Measurements from ENCODE around the gene NPDC1.

DNA sequence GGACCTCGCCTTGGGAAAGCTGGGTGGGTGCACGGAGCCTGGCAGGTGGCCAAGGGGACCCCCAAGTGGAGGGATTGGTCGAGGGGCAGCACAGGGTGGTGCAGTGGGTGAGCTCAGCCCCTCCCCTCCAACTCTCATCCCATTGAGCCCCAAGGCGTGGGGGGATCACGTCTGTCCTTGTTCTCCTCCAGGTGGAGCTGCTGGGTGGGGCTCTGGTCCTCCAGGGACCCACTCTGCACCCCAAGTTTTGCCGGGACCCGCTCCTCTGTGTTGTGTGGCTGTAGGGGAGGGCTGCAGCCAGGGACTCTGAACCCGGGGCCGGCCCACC is 10.5 kb downstream of the NPDC1 start:
- TF ChIP-seq, protein P1, sequence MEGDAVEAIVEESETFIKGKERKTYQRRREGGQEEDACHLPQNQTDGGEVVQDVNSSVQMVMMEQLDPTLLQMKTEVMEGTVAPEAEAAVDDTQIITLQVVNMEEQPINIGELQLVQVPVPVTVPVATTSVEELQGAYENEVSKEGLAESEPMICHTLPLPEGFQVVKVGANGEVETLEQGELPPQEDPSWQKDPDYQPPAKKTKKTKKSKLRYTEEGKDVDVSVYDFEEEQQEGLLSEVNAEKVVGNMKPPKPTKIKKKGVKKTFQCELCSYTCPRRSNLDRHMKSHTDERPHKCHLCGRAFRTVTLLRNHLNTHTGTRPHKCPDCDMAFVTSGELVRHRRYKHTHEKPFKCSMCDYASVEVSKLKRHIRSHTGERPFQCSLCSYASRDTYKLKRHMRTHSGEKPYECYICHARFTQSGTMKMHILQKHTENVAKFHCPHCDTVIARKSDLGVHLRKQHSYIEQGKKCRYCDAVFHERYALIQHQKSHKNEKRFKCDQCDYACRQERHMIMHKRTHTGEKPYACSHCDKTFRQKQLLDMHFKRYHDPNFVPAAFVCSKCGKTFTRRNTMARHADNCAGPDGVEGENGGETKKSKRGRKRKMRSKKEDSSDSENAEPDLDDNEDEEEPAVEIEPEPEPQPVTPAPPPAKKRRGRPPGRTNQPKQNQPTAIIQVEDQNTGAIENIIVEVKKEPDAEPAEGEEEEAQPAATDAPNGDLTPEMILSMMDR (IDR thresholded peaks at IDR 0.05), result peak; percentile 60
- TF ChIP-seq EZH2 (IDR thresholded peaks at IDR 0.05; ENCODE audit: borderline replicate concordance, insufficient read depth, low read depth, low read length, poor library complexity, severe bottlenecking), result no peak

Data from B cell (primary cell).